GM12872 (cell line): ENCODE measurements around the gene AXDND1.

ENCODE experiments used
- TF ChIP-seq, protein P1 (sequence below): IDR thresholded peaks from 3 replicates; pipeline ENCODE4 v1.5.1; 2011; ENCODE audit warnings: low read depth, mild to moderate bottlenecking, low read length, moderate library complexity; ENCODE audit not compliant: insufficient read depth

AXDND1 gene

DNA sequence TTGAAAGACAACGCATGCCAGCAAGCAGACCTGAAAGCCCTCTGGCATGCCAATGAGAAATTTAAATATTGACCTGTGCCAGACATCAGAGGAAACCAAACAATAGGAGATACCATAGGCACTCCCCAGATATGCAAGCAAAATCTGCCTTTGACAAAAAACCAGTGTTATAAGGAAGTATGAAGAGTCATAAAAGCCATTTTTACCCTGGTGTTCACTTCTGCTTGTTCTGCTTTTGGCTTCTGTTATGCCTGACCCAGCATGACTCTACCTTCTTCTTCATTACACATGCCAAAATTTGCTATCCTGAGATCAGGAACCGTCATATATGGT, 183.6 kb downstream of the AXDND1 start:
- TF ChIP-seq, protein P1, sequence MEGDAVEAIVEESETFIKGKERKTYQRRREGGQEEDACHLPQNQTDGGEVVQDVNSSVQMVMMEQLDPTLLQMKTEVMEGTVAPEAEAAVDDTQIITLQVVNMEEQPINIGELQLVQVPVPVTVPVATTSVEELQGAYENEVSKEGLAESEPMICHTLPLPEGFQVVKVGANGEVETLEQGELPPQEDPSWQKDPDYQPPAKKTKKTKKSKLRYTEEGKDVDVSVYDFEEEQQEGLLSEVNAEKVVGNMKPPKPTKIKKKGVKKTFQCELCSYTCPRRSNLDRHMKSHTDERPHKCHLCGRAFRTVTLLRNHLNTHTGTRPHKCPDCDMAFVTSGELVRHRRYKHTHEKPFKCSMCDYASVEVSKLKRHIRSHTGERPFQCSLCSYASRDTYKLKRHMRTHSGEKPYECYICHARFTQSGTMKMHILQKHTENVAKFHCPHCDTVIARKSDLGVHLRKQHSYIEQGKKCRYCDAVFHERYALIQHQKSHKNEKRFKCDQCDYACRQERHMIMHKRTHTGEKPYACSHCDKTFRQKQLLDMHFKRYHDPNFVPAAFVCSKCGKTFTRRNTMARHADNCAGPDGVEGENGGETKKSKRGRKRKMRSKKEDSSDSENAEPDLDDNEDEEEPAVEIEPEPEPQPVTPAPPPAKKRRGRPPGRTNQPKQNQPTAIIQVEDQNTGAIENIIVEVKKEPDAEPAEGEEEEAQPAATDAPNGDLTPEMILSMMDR: no peak

DNA sequence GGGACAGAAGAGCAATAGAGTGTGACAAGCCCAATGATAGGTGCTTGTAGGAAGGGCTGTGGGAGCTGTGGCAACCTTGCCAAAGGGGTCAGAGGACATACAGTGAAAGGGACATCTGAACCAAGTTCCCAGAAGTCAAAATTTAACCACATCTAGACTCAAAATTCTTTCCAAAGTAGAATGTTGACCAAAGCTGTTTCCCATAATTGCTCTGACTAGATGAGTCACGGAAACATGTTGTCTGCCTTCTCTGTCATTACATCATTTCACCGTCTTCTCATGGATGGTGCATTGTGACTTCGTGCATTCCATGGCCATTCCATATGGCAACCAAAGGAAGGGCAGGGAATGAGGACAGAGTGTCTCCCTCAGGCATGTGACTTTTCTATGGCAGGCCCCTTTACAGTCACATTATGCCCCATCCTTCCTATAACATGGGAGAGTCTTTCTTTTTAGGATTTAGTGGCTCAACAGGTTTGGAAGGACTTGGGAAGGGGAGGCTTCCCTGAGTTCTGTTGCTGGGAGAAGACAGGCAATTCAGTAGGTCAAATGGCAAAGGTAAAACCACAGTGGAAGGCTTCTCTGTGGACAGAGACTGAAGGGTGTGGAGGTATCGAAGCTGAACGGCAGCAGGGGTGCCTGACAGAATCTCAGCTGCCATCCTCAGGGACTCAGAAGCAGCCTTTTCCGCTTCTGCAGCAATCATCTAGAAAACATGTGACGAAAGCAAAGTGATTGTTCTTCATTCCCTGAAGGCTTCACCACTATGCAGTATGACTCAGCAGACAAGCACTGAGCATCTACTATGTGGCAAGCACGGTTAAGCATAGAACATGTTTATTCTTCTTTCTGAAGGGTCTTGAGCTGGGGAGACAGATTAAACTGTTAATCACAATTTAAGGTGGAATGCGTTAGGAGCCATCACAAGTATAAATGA, 185.2 kb downstream of the AXDND1 start:
- TF ChIP-seq, protein P1: no peak

DNA sequence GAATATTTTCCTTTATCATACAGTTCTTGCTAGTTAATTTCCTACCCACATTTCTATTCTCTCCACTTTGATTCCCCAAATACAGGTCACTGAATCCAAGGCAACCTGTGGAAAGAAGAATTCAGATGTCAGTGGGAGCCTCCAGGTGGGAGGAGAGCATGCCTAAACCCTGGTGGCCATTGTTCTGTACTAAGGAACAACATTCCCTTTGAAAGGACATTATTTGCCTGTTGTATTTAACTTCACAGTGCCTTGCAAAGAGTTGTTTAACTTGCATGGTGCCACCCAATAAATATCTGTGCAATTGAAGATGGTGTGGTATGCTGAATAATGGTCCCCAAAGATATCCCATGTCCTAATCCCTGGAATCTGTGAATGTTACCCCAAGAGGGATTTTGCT, 188.7 kb downstream of the AXDND1 start:
- TF ChIP-seq, protein P1: no peak

DNA sequence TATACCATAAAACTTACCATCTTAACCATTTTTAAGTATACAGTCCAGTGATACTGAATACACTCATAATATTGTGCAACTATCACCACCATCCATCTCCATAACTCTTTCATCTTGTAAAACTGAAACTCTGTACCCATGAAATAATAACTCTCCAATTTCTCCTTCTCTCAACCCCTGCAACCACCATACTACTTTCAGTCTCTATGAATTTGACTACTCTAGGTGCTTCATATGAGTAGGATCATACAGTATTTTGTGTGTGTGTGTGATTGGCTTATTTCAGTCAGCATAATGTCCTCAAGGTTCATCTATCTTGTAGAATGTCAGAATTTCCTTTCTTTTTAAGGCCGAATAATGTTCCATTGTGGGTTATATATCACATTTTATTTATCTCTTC, 192.3 kb downstream of the AXDND1 start:
- TF ChIP-seq, protein P1: no peak

DNA sequence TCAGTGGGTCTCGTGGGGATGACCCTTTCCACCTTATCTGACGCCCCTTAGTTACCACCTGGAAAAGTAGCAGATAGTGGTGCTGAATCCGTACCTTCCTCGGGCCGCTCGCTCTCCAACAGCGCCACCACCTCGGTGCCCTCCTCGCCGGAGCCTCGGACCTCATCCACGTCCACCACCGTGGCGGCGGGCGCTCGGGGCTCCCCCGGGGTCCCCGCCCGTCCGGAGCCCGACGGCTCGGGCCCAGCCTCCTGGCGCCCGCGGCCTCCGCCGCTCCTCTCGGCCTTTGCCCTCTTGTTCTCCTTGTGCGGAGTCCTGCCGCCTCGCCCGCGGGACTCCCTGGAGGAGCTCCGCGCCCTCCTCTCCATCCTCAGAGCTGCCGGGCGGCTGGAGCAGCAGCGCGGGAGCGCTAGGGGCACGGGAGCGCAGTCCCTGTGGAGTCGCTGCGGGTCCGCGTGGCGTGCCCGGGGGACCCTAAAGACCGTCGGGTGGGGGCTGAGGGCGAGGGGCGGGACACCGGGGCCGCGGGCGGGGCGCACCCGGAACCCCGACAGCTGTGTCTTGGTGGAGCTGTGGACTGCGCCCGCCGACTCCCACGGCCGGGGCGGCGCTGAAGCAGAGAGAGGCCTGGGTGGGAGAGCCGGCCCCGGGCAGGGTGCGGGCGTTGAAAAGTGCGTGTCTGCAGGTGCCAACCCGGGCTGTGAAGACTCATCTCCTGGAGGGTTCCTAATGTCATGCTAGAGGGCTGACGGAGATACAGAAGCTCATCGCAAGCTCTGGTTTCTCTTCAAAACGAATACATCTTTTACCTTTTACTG, 209.9 kb downstream of the AXDND1 start, which contains the start of gene NPHS2:
Gene NPHS2 (minus strand): TSS at position 452 of the 818 bp plus-strand sequence. CDS start 84 bp downstream, at position 368.
- TF ChIP-seq, protein P1: no peak

DNA sequence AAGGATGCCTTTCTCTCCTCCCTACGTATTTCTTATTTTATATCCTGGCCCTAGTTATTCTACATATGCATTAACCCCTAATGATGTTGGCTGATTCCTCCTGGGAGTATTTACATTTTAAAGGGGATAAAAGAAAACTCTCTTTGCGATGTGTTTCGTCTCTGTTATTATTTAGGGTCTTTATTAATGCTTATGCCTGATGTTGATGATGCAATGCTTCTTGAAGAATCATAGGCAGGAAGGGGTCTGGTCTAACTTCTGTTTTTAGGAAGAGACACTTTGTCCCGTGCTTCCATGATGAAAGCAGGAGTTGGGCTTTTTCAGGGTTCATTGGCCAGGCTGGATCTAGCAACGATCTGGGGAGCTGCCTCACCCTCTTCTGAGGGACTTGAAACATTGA, 210.7 kb downstream of the AXDND1 start:
- TF ChIP-seq, protein P1: no peak

DNA sequence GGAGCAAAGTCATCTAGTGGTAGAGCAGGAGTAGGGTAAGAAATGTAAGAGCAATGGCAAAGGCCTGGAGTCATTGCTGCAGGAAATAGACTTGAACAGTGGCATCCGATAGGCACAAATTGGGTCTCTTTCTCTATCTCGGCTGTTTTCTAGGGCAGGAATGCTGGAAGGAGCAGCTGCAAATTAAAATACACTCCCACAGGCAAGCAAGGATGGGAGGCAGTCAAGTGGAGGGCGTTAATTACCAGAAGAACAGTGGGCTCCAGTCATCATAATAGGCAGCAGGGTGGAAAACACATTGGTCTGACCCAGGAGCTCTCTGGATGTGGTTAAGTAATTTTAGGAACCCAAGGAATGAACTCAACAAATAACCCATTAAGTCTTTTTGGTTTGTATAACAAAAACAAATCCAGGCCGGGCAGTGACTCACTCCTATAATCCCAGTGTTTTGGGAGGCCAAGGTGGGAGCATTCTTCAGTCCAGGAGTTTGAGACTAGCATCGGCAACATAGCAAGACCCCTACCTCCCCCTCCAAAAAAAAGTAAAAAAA, 218.1 kb downstream of the AXDND1 start:
- TF ChIP-seq, protein P1: no peak
